ENCODE data around the gene HIVEP2.

DNA sequence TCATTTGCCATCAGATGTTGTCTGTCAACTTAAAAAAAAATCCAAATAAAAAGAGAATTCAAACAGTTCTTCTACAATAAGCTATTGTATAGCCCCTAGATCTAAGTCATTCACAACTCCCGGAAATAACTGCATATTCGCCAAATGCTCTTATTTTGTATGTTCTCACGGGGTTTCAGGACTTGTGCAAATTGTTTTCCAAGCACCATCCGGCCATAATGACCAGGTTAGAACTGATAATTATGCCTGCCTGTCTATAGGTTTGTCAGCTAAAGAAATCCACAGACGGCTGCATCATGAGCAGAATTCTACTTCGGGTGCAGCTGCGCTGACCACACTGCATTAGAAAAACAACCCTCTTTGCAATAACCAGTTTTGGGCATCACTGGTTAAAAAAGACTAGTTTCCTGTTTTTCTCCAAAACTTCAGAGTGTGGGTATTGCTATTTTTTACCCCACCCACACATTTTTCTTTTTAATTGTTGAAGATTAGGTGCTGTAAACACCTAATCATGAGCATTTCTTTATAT is 87.7 kb downstream of the HIVEP2 start:
- TF ChIP-seq POLR2A (IDR thresholded peaks at IDR 0.05; ENCODE audit: low read length) (no peak), GATA1 (IDR thresholded peaks at IDR 0.05; ENCODE audit: low read depth, low read length) (no peak)

Data from erythroblast (primary cell).